ENCODE data around the gene SGCE. TPM values are rescaled to one million over a fixed set of nuclear protein-coding genes. Genes with fewer than 3 reads are reported as not detected.

Gene SGCE
- total RNA-seq, 1 experiment from 2014 or later = 17.4 TPM

- BruUV-seq (replicated peaks) = no TSS peak
- no peak overlapping the region for H3K4me2 ChIP-seq (ENCODE audit: low read length)
- TF ChIP-seq CBX3 (IDR thresholded peaks at IDR 0.05; ENCODE audit: low read depth) (no peak), POLR2AphosphoS5 (IDR thresholded peaks at IDR 0.05; ENCODE audit: low read depth, low read length) (no peak), SIN3A (IDR thresholded peaks at IDR 0.05; ENCODE audit: low read depth) (no peak), RAD21 (IDR thresholded peaks at IDR 0.05; ENCODE audit: low read depth) (no peak), SRF (IDR thresholded peaks at IDR 0.05; ENCODE audit: low read depth) (no peak), CTCF (IDR thresholded peaks at IDR 0.05 in 2 of 3, conservative IDR thresholded peaks at IDR 0.05 in 1 of 3; ENCODE audit: borderline replicate concordance in 1 of 3, insufficient read depth in 1 of 3, low read depth in 2 of 3, low read length in 2 of 3) (no peak), YY1 (IDR thresholded peaks at IDR 0.05; ENCODE audit: extremely low read depth, insufficient replicate concordance, low read depth, low read length) (no peak), ATF3 (IDR thresholded peaks at IDR 0.05) (no peak), TCF7L2 (IDR thresholded peaks at IDR 0.05; ENCODE audit: borderline replicate concordance, extremely low read depth, insufficient read depth, insufficient read length) (no peak), SP1 (IDR thresholded peaks at IDR 0.05; ENCODE audit: low read depth) (no peak)
- ChIA-PET RAD21 (ENCODE audit: low non-redundant PET in 1 of 2, low total read pairs in 2 of 2, uncharacterized antibody in 2 of 2, unreplicated experiment in 2 of 2) (no interaction called here), POLR2A (no interaction called here), CTCF (no interaction called here)
- no peak overlapping the region for H2AFZ ChIP-seq (ENCODE audit: low read depth, low read length, poor library complexity, severe bottlenecking)
- H3K4me3 ChIP-seq (replicated peaks in 1 of 2; ENCODE audit: low read depth in 1 of 2, low read length in 2 of 2) = no peak overlapping the region
- no peaks in the 10 kb centered on the region for H3K9me3 ChIP-seq (ENCODE audit: control insufficient read depth in 1 of 2, insufficient read depth in 1 of 2, low read depth in 1 of 2, low read length in 2 of 2)
- DNase-seq (ENCODE audit: low read depth, low spot score) (no peak), ATAC-seq (no peak)
- H3K36me3 ChIP-seq (ENCODE audit: control insufficient read depth in 1 of 2, insufficient read depth in 2 of 2, low read length in 2 of 2) = no peaks in the 10 kb centered on the region
- no peaks in the 10 kb centered on the region for H3K9me2 ChIP-seq (ENCODE audit: insufficient read depth)
- no peaks in the 10 kb centered on the region for H4K20me1 ChIP-seq (ENCODE audit: insufficient read depth)
- intact Hi-C loops (cut with micrococcal nuclease) = no loop called here
- H3K4me1 ChIP-seq (ENCODE audit: control insufficient read depth in 1 of 2, insufficient read depth in 2 of 2, low read length in 2 of 2) = no peaks in the 10 kb centered on the region
- no peaks in the 10 kb centered on the region for H3K79me2 ChIP-seq (ENCODE audit: insufficient read depth, low read length)
- no peak overlapping the region for H3K27ac ChIP-seq (ENCODE audit: low read depth, low read length)
- no peak overlapping the region for H3K9ac ChIP-seq (ENCODE audit: low read length)
- no peaks in the 10 kb centered on the region for H3K27me3 ChIP-seq (ENCODE audit: insufficient read depth, low read length)
Measured at GRCh38 chr7:94669773-94670495, 14.0 kb upstream of the SGCE start.

All from HCT116 (cell line).